HG02943 (cell line): ENCODE results near the gene SLC16A10.
"Not testable (repeated sequence)": the region's sequence is repeated elsewhere in the genome, so short reads cannot be mapped to it uniquely, and the experiment has no call there.

Experiments used
- ATAC-seq: cut with Tn5 transposase; IDR thresholded peaks from one replicate; pipeline ENCODE4 v1.9.1; 2021; ENCODE audit warnings: mild to moderate bottlenecking, low read depth, moderate library complexity; ENCODE audit not compliant: unreplicated experiment

Gene SLC16A10

DNA sequence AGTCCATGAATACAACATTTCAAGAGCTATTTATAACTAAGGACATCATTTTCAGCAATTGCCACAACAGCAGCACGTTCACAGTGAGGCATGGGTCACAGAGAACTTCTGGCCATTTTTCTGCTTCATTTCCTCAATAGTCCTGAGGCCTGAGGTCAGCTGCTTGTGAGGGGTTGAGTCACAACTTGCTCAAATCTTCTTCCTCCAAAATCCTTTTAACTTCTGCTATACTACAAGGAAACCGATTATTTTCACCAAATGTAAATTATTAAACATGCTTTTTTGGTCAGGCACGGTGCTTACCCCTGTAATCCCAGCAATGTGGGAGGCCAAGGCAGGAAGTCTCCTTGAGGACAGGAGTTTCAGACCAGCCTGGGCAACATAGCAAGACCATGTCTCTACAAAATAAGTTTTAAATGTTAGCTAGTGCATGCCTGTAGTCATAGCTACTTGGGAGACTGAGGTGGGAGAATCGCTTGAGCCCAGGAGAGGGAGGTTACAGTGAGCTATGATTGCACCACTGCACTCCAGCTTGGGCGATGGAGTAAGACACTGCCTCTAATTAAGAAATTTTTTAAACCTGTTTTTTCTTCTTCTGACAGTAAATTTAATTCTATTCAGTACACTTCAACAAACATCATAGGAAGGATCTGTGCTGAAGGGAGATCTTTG is 11.1 kb upstream of the SLC16A10 start:
- ATAC-seq: no peak

DNA sequence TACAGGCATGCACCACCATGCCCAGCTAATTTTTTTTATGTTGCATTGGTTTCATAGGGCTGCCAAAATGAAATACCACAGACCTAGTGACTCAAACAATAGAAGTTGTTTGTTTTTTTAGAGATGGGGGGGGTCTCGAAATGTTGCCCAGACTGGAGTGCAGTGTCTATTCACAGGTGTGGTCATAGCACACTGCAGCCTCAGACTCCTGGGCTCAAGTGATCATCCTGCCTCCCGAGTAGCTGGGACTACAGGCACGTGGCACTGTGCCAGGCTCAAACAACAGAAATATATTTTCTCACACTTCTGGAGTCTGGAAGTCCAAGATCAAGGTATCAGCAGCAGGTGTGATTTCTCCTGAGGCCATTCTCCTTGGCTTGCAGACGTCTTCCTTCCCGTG is 6.6 kb upstream of the SLC16A10 start:
- ATAC-seq: no peak

DNA sequence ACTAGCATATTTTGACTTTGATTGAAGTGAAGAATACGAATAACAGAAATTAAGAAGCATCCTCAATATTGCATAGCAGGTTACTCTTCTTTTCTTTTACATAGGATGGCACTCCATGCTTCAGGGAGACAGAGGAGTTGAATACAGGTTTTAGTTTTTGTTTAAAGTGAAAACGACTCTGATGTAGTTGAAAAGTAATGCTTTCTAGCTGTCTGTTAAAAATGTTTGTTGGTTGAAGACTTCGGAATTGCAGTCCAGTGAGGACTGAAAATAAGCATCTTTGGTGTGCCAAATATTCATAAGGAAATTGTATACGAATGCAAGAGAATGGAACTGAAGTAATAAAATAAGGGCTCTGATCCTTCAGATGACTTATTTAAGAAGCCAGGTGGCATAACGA is 618 bp upstream of the SLC16A10 start:
- ATAC-seq: no peak

DNA sequence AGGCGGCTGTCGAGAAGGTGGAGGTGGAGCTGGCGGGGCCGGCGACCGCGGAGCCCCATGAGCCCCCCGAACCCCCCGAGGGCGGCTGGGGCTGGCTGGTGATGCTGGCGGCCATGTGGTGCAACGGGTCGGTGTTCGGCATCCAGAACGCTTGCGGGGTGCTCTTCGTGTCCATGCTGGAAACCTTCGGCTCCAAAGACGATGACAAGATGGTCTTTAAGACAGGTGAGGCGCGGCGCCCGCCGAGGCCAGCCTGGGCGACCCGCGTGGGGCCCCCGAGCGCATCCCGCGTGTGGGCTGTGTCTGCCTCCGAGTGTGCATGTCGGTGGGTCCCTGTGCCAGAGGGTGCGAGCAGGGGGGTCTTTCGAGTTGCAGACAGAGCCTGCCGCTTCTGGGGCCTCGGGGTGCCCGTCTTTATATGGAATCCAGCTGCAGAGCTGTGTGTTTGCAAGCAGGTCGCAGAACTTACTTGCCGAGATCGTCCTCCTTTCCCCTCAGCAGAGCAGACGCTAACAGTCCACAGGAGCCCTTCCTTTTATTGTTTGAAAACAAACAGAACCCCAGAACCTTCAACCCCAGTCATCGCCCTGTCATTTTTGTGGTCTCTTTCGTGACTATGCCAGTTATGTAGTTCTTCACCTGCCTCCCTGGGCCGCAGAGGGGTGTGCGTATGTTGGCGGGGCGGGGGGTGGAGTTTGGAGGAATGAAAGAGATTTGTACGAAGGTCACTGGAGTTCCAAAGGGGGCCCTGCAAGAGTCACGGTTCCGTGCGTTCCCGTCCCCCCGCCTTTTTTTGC is 766 bp downstream of the SLC16A10 start:
- ATAC-seq: no peak

DNA sequence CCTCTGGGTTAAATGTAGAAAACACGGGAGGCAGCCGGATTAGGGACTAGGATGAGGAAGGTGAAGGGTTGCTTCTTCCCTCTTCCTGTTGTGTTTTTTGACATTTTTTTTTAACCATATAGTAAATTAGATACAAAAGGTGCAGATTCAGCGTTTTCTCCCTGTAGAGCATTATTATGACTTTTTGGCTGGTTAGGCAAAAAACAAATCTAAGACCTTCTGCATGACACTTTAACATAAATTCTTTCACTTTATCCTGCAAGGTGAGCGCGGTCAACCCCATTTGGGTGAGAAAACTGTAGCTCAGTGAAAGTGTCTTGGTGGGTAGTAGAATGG is 1.3 kb downstream of the SLC16A10 start:
- ATAC-seq: no peak

DNA sequence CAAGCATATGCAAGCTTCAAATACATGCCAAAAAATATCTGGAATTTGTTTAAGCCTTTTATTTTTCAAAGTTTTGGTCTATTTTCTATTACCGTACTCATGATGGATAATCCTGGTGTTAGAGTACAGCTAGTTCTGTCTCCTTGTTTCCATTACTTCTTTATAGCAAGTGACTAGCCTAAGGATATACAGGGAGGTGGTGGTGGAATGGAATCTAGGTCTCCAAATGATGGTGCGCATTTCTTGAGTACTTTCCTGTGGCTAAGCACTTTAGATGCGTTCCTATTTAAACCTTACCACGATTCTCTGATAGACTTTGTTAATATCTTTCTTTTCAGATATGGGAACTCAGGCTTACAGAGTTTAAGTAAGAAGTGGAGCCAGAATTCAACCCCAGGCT is 3.5 kb downstream of the SLC16A10 start:
- no peak for ATAC-seq

DNA sequence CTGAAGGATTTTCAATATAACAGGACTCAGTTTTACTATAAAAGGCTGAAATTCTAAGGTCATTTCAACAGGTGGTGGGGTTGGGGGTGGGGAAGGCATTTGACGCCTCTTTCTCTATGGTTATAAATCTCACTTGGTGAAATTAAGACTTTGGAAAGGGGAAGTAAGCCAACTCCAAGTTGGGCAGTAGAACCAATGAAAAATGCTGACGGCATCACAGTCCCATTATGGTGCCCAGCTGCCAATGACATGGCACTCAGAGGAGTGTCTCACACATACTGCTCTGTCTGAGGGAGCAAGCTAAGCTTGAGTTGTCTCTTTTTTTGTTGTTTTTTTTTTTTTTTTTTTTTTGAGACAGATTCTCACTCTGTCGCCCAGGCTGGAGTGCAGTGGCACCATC is 4.7 kb downstream of the SLC16A10 start:
- ATAC-seq: no peak

DNA sequence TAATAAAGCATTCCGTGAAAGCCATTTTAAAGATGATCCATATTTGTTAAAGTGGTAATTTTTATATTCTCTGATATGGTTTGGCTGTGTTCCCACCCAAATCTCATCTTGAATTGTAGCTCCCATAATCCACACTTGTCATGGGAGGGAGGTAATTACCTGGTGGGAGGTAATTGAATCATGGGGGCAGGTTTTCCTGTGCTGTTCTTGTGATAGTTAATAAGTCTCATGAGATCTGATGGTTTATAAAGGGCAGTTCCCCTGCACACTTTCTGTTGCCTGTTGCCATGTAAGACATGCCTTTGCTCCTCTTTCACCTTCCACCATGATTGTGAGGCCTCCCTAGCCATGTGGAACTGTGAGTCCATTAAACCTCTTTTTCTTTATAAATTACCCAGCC is 8.2 kb downstream of the SLC16A10 start:
- not testable (repeated sequence) for ATAC-seq

DNA sequence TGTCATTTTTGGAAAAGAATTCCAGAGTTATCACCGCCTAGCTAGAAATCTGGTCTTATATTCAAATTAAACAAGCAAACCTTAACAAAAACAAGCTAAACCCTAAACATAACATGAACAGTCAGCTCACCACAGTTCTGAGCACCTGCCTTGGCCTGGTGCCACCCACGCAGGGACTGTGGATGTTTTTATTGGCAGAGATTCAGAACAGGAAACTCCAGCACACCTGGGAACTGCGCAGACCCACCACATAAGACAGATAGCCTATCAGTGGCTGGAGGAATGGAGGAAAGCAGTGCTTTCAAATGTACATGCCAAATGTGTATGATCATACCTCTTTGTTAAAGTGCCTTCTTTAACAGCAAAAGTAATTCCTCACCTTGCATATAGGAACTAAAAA is 8.9 kb downstream of the SLC16A10 start:
- ATAC-seq: no peak

DNA sequence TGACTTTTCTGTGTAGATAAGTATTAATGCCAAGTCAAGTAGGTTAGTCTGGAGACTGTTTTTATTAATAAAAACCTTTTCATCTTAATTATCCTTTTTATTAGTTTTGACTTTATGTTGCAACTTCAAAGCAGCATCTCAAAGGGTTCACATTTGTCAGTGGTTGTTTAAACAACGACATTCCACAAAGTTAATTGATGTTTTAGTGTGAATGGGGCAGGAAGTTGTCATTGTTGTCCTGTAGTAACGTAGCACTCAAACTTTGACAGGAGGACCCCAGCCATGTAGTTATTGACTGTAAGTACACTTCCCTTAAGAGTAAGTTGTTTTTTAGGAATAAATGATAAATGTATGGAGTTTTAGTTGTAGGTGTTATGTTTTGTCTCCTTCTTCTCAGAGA is 11.3 kb downstream of the SLC16A10 start:
- no peak for ATAC-seq

DNA sequence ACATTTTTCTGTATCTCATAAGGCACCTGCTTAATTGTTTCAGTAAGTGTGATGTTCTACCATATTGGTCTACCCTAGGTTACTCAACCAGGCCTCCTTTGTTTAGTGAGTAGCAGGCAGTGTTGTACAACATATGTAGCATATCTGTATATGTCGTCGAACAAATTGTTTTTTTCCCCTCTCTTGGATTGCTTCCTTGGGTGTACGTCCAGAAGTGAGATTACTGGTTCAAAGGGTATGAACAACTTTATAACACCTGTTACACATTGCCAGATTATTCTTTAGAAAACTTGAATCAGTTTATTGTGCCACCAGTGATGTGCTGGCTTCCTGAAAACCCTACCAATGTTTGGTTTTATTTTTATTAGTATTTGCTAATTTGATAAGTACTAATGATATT is 14.7 kb downstream of the SLC16A10 start:
- no peak for ATAC-seq

DNA sequence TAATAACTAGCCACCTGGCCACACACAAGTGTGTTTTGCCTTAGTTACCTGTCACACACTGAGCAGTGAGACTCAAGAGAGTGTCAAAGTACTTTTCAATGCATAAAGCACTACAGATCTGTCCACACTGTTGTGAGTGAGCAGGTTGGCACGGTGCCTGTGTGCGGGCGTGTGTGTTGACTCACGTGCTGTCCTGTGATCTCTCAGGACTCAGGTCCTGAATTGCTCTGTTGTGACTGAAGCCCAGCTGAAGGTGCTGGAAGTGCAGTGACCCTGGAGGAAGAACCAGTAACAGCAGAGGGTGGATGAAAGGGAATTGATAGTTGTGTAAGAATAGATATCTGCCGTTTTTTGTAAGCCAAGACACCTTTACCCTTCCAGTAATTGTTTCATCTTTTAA is 18.3 kb downstream of the SLC16A10 start:
- no peak for ATAC-seq

DNA sequence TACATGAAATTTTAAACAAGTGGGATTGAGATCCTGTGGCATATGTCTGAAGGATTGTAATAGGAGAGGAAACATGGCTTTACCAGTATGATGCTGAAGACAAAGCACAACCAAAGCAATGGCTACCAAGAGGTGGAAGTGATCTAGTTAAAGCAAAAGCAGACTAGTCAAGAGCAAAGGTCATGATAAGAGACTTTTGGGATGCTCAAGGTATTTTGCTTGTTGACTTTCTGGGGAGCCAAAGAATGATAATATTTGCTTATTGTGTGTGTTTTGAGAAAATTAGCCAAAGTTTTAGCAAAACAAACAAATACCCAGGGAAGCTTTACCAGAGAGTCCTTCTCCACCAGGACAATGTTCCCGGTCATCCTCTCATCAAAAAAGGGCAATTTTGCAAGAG is 20.3 kb downstream of the SLC16A10 start:
- ATAC-seq: no peak

DNA sequence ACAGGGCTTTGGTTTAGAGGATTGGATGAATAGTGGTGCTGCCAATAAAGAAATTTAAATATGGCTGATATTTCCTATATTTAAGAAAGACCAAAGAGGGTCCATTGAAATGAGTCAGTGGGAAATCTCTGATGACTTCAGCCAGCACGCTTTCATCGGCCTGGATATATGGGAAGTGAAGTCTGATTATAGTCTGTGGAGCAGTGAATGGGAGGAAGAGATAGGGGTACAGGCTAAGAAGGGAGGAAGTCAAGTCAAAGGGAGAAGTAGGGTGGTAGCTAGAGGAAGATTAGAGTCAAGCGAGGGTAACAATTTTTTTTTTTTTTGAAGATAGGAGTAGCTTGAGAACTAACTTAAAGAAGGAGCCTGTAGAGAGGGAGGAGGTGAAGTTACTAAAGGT is 22.7 kb downstream of the SLC16A10 start:
- no peak for ATAC-seq

DNA sequence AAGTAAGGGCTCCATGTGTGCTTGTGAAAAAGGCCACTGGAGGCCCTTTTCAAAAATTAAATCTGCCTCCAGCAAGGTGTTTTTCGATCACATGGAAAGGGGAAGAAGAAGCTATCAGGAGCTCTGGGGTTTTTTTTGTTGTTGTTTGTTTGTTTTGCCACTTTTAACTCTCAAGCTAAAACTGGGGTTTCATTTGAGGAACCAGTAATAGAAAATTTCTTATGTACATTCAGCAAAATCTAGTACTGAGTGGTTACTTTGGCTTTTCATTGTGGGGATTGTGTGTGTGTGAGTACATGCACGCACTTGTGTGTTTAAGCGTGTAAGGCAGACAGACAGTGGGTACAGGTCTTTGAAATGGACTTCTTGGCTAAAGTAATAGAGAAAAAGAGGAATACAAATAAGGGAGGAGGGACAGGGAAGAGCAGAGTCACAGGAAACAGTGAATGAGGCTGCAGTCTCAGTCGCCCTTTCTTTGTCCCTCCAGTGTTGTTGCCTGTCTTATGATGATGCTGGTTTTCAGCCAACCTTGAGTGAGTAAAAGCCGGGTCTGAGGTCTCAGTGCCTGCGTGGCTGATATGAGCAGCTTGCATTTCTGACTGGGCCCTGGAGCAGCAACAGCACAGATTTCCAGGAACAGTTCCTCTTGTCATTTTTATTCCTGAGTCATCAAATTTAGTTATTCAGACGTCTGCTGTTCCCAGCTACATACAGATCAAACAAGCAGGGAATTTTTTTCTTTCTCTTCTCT is 26.2 kb downstream of the SLC16A10 start:
- no peak for ATAC-seq

DNA sequence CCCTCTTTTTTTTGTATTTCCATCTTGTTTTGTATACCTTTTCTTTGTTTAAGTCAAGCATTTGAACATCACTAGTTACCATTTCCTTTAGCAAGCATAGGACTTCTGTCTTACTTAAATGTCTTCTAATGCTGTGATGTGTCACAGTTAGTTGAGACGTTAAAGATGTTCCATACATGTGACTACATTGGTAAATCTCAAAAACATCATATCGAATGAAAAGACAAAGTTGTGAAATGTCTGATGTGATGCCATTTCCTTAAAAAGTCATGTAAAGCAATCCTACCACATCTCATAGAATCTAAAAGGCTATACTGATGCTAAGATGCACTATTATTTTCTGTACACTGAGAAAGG is 26.8 kb downstream of the SLC16A10 start:
- no peak for ATAC-seq

DNA sequence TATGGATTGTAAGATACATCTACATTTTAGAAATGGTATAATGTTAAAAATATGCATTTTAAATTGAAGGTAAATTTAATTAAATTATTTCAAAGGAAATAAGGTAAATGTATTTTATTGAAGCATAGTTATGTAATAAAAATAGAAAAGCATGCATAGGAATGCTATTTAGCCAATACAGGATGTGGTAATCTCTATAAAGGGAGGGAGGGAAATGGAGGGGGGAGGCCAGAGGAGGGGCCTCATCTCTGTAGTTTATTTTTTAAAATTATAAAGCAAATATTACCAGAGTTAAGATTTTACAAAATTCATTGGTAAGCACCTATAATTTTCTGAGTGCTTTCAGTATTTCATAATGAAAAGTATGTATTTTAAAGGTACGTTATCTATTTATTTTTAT is 27.2 kb downstream of the SLC16A10 start:
- ATAC-seq: no peak

DNA sequence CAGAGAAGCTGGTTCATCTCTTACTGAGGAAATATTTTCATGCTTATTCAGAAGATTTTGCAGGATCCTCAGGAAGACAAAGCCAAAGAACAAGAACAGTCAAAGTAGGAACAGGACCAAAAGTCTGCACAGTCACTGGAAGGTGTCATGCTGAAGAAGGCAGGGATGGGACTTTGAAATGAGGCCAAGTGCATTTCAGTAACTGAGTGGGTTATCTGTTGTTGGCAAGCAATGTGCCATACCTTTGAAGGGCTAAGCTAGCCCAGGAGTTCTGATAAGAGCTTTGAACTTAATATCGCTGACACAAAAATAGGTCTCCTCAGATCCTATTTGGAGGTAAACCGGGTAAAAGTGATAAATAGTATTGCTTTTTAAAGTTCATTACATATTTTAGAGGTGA is 31.5 kb downstream of the SLC16A10 start:
- ATAC-seq: no peak

DNA sequence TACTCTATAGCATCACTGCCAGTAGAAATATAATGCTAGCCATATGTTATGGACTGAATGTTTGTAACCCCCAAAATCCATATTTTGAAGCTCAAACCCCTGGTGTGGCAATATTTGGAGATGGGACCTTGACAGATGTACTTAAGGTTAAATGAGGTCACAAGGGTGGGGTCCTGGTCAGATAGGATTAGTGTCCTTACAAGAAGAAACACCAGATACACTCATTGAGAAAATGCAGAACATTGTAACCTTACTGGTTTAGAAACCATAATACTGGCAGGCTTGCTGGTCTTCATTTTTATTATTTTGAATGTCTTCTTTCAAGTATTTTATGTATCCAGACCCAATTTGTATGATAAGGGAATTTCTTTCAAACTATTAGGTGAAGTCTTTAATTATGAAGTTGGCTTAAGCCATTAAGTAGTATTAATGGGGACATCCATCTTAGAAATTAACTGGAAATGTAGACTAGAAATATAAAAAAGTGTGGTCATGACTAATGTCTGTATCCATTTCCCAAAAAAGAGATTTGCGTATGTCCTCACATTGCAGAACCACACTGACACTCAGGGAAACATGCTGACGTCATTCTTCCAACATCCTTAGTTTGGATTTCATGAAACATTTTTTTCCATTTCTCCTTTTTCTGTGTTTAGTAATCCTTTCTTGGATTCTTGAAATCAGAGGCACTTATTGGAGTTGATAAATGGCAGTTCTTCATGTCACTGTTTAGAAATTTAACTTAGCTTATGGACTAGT is 32.4 kb downstream of the SLC16A10 start:
- ATAC-seq: no peak

DNA sequence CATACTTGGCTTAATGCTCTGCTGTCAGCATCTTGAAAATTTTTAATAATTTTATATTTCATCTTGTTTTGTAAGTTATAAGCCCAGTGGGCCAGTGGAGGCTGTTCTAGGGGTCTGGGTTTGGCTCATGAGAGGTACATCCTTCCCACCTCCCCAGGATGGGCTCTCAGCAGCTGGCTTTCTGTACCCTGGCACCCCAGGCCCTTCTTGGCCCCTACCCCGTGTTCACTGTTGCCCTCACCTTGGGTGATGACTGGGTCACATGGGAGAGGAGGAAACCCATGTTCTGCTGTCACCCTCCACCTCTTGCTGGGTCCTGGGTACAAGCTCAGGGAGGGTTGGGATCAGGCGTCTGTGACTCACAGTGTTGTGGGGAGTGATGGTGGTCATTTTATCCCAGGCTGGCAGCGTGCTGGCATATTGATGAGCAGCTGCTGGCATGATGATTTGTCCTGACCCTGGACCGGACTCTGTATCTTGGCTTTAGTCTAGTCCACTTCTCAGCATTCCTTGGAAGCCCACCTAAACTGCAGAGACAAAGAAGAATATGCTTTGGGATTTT is 34.6 kb downstream of the SLC16A10 start:
- no peak for ATAC-seq
